ENCODE data around the gene SLC43A1. TPM values are rescaled to one million over a fixed set of nuclear protein-coding genes. Genes with fewer than 3 reads are reported as not detected.

SLC43A1 gene
- total RNA-seq, 2 donors from 2014 or later = 18.2 to 20.9 TPM

DNA sequence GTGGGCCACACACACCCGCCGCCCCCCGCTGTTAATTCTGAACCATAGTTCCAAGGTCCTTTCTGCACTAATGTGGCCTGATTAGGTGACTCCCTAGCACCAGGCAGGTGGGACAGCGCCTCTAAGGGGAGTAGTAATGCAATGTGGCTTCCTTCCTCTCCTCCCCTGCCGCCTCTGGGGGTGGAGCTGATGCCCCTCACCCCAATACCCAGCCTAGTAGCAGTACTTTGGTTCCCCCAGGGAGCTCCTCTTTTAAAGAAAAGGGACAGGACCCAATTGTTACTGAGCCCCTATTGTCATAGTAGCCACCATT, 40.7 kb downstream of the SLC43A1 start:
- peaks cover 4% of the 10 kb centered on the region for H3K4me1 ChIP-seq (replicated peaks)

GRCh38 chr11:57474017-57474802, 41.3 kb downstream of the SLC43A1 start:
- Histone ChIP-seq H3K27ac (no peak overlapping the region), H3K36me3 (no peaks in the 10 kb centered on the region)
- 51% methylated on average over 9 of the region's 9 CpGs for WGBS

More for the DNA sequence above, 40.7 kb downstream of the SLC43A1 start:
- Histone ChIP-seq H3K27me3 (replicated peaks; ENCODE audit: insufficient read depth) (no peaks in the 10 kb centered on the region), H3K36me3 (no peaks in the 10 kb centered on the region), H3K27ac (no peak overlapping the region), H3K9me3 (no peaks in the 10 kb centered on the region), H3K4me3 (no peak overlapping the region)
- WGBS = 80% methylated on average over 5 of the region's 5 CpGs
- intact Hi-C loops (cut with DNase I) = no loop called here
- TF ChIP-seq, protein P1, sequence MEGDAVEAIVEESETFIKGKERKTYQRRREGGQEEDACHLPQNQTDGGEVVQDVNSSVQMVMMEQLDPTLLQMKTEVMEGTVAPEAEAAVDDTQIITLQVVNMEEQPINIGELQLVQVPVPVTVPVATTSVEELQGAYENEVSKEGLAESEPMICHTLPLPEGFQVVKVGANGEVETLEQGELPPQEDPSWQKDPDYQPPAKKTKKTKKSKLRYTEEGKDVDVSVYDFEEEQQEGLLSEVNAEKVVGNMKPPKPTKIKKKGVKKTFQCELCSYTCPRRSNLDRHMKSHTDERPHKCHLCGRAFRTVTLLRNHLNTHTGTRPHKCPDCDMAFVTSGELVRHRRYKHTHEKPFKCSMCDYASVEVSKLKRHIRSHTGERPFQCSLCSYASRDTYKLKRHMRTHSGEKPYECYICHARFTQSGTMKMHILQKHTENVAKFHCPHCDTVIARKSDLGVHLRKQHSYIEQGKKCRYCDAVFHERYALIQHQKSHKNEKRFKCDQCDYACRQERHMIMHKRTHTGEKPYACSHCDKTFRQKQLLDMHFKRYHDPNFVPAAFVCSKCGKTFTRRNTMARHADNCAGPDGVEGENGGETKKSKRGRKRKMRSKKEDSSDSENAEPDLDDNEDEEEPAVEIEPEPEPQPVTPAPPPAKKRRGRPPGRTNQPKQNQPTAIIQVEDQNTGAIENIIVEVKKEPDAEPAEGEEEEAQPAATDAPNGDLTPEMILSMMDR (IDR thresholded peaks at IDR 0.05) = no peak
- TF ChIP-seq POLR2AphosphoS5 (IDR thresholded peaks at IDR 0.05) (no peak), POLR2A (IDR thresholded peaks at IDR 0.05) (no peak)
- no peak for DNase-seq (ENCODE audit: low spot score)

DNA sequence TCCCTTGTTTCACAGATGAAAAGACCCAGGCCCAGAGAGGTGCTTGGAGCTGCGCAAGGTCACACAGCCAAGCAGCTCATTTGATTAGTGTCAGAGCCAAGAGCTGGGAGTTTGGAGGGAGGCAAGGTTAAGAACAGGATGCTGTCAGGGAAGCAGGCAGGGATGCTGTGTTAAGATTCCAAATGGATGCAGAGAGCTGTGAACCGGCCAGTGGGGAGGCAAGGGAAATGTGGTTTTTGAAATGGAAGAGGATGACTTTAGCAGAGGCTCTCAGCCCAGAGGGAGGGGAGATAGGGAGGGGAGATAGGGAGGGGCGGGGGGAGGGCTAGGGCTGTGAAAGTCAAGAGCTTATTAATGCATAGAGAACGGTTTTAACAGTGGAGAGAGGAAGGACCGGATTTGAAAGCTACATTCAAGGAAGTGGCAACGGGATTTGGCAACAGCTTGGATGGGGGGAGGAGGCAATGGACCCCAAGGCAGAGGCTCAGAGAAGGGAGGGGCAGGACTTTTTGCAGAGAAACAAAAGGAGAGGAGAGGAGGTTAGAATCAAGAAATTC, 42.1 kb downstream of the SLC43A1 start:
- Histone ChIP-seq H3K4me3 (no peak overlapping the region), H3K36me3 (no peaks in the 10 kb centered on the region), H3K9me3 (no peaks in the 10 kb centered on the region), H3K27ac (no peak overlapping the region), H3K27me3 (replicated peaks; ENCODE audit: insufficient read depth) (no peaks in the 10 kb centered on the region), H3K4me1 (replicated peaks) (peaks cover 4% of the 10 kb centered on the region)
- TF ChIP-seq, protein P1 (IDR thresholded peaks at IDR 0.05) = no peak
- no peak for TF ChIP-seq POLR2AphosphoS5 (IDR thresholded peaks at IDR 0.05)
- TF ChIP-seq POLR2A (IDR thresholded peaks at IDR 0.05) = no peak
- WGBS = 48% methylated on average over 6 of the region's 6 CpGs
- DNase-seq (ENCODE audit: low spot score) = no peak
- intact Hi-C loops (cut with DNase I) = no loop called here

More at GRCh38 chr11:57474017-57474802, 41.3 kb downstream of the SLC43A1 start:
- no peaks in the 10 kb centered on the region for H3K27me3 ChIP-seq (replicated peaks; ENCODE audit: insufficient read depth)
- DNase-seq (ENCODE audit: low spot score) = no peak
- no peak overlapping the region for H3K4me3 ChIP-seq
- TF ChIP-seq POLR2AphosphoS5 (IDR thresholded peaks at IDR 0.05) (no peak), POLR2A (IDR thresholded peaks at IDR 0.05) (no peak)
- TF ChIP-seq, protein P1 (IDR thresholded peaks at IDR 0.05) = no peak
- H3K4me1 ChIP-seq (replicated peaks) = peaks cover 4% of the 10 kb centered on the region
- intact Hi-C loops (cut with DNase I) = no loop called here
- no peaks in the 10 kb centered on the region for H3K9me3 ChIP-seq

GRCh38 chr11:57471496-57471895, 44.0 kb downstream of the SLC43A1 start:
- Histone ChIP-seq H3K4me3 (no peak overlapping the region), H3K9me3 (no peaks in the 10 kb centered on the region), H3K27ac (no peak overlapping the region), H3K36me3 (no peaks in the 10 kb centered on the region), H3K27me3 (replicated peaks; ENCODE audit: insufficient read depth) (no peaks in the 10 kb centered on the region), H3K4me1 (replicated peaks) (peaks cover 4% of the 10 kb centered on the region)
- TF ChIP-seq, protein P1 (IDR thresholded peaks at IDR 0.05) = no peak
- TF ChIP-seq POLR2AphosphoS5 (IDR thresholded peaks at IDR 0.05) (no peak), POLR2A (IDR thresholded peaks at IDR 0.05) (no peak)
- intact Hi-C loops (cut with DNase I) = no loop called here
- 85% methylated on average over 3 of the region's 3 CpGs for WGBS
- DNase-seq (ENCODE audit: low spot score) = no peak

DNA sequence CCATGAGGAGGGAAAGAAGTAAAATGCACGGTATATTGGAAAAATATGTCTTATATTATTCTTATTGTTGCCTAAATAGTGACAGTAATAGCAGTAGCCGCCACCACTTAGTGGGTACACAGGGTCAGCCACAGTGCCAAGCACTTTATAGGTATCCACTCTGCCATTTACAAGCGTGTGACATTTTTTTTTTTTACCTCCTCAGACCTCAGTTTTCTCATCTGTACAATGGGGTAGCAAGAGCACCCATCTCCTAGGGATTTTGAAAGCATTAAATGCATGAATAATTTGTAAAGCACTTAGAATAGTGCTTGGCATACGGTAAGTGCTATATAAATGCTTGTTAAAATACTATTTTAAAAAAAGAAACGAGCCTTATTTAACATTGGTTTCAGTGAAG, 46.2 kb downstream of the SLC43A1 start:
- Histone ChIP-seq H3K27me3 (replicated peaks; ENCODE audit: insufficient read depth) (no peaks in the 10 kb centered on the region), H3K4me3 (no peak overlapping the region), H3K36me3 (no peaks in the 10 kb centered on the region), H3K27ac (no peak overlapping the region), H3K9me3 (no peaks in the 10 kb centered on the region), H3K4me1 (replicated peaks) (no peaks in the 10 kb centered on the region)
- DNase-seq (ENCODE audit: low spot score) = no peak
- no peak for TF ChIP-seq POLR2A (IDR thresholded peaks at IDR 0.05)
- no peak for TF ChIP-seq POLR2AphosphoS5 (IDR thresholded peaks at IDR 0.05)
- TF ChIP-seq, protein P1 (IDR thresholded peaks at IDR 0.05) = no peak
- intact Hi-C loops (cut with DNase I) = no loop called here
- WGBS = 78% methylated on average over 5 of the region's 5 CpGs

Measured in prostate gland (tissue), 2 donors.